D721Med (cell line): ENCODE measurements around the gene ZFAND2B.
"Not testable (repeated sequence)": the region's sequence is repeated elsewhere in the genome, so short reads cannot be mapped to it uniquely, and the experiment has no call there.

ENCODE experiments used
- DNase-seq: peaks from one replicate; pipeline ENCODE4 v3.0.0; 2011; ENCODE audit warnings: low spot score; ENCODE audit not compliant: insufficient read length
- FAIRE-seq: peaks from 2 replicates; lab custom pipeline; 2011; peaks lifted over from hg19 to GRCh38; lab: Jason Lieb, UNC
- CTCF ChIP-seq: IDR thresholded peaks from 2 replicates; pipeline ENCODE4 v1.5.1; 2012; ENCODE audit warnings: mild to moderate bottlenecking, control low read depth; ENCODE audit not compliant: insufficient read depth; ENCODE audit errors: missing control alignments

The ZFAND2B gene

GRCh38 chr2:219252570-219252899, 46.0 kb downstream of the ZFAND2B start:
- DNase-seq, result no peak
- TF ChIP-seq CTCF, result no peak
- FAIRE-seq, result no peak

- FAIRE-seq (no peak), DNase-seq (no peak)
- TF ChIP-seq CTCF, result no peak
Measured at GRCh38 chr2:219252900-219253752, 46.5 kb downstream of the ZFAND2B start, which contains the start of gene TUBA4B. Gene TUBA4B, plus strand, starts transcription at chr2:219253243. Its CDS starts 165 bp downstream, at chr2:219253408.

- TF ChIP-seq CTCF, result no peak
- DNase-seq, result peak; percentile 93
- FAIRE-seq, result no peak
Measured at GRCh38 chr2:219253753-219254589, 47.4 kb downstream of the ZFAND2B start, which contains the start of gene TUBA4A. Gene TUBA4A, minus strand, starts transcription at chr2:219253918. Its CDS starts 60 bp downstream, at chr2:219253858.

GRCh38 chr2:219254590-219255201, 48.1 kb downstream of the ZFAND2B start:
- no peak for DNase-seq
- FAIRE-seq, result no peak
- TF ChIP-seq CTCF, result no peak

- not testable (repeated sequence) for DNase-seq
Measured at GRCh38 chr2:219258942-219259341, 52.4 kb downstream of the ZFAND2B start.

More at GRCh38 chr2:219258942-219259341, 52.4 kb downstream of the ZFAND2B start:
- FAIRE-seq, result not testable (repeated sequence)
